K562 (cell line): ENCODE data around the gene HIPK2. TPM values are rescaled to one million over a fixed set of nuclear protein-coding genes. Genes with fewer than 3 reads are reported as not detected.

Experiments
- ATF1 ChIP-seq, 2 experiments: fragments of 450-650 bp in 1 of 2; IDR thresholded peaks; 2 replicates each; pipeline ENCODE4 v1.6.1; 2016; ENCODE audit warnings: missing compliant biosample characterization in 1 of 2, missing genetic modification characterization in 1 of 2
- CBX5 ChIP-seq: IDR thresholded peaks from 2 replicates; pipeline ENCODE4 v1.6.1; 2014; ENCODE audit warnings: low read depth, borderline replicate concordance
- HDAC2 ChIP-seq: fragments of 450-650 bp; IDR thresholded peaks from 2 replicates; pipeline ENCODE4 v1.6.1; 2016; ENCODE audit warnings: mild to moderate bottlenecking
- PCBP1 ChIP-seq: fragments of 200-400 bp; formaldehyde crosslinking; IDR thresholded peaks from 2 replicates; pipeline ENCODE4 v1.6.1; 2018; ENCODE audit warnings: mild to moderate bottlenecking, low read depth, low read length; ENCODE audit not compliant: poor library complexity, severe bottlenecking
- POLR2AphosphoS5 ChIP-seq: IDR thresholded peaks from 2 replicates; pipeline ENCODE4 v1.6.1; 2011; ENCODE audit warnings: mild to moderate bottlenecking, low read depth, low read length, moderate library complexity; ENCODE audit not compliant: control insufficient read depth, insufficient read depth
- RB1 ChIP-seq: fragments of 450-650 bp; IDR thresholded peaks from 2 replicates; pipeline ENCODE4 v1.6.1; 2017; ENCODE audit warnings: low read depth, mild to moderate bottlenecking
- ZBTB40 ChIP-seq, 2 experiments: fragments of 450-650 bp in 1 of 2; sonication (generic) in 1 of 2; formaldehyde crosslinking in 1 of 2; IDR thresholded peaks; 2 replicates each; pipeline versions ENCODE4 v1.7.1 to v1.9.0; 2016 to 2022; ENCODE audit warnings: inconsistent platforms in 1 of 2, mild to moderate bottlenecking in 1 of 2, missing genetic modification reagents in 1 of 2
- ZFPM2 ChIP-seq: fragments of 250-450 bp; sonication (Bioruptor Pico); IDR thresholded peaks from 2 replicates; pipeline ENCODE4 v1.5.1; 2022; ENCODE audit warnings: mild to moderate bottlenecking
- ZHX1 ChIP-seq: fragments of 150-350 bp; conservative IDR thresholded peaks from 2 replicates; pipeline ENCODE4 v1.6.1; 2014; ENCODE audit warnings: low read length
- polyA plus RNA-seq, 8 experiments: library from polyadenylated mRNA; depleted of rRNA in 4 of 8; stranded (reverse) in 5 of 8; unstranded in 3 of 8; fragments of >200 nt; fragmentation: Nextera tagmentation in 2 of 8; fragmentation: Illumina TruSeq in 1 of 8; extraction: Ambion mirVana in 2 of 8; extraction: Trizol in 1 of 8; gene quantifications; 2 replicates each; pipeline versions ENCODE4 v1.2.1 to v1.2.3, GENCODE V29; 2011 to 2014; ENCODE audit warnings: inconsistent platforms in 1 of 8, missing spikeins in 1 of 8
- total RNA-seq, 7 experiments: library from RNA; depleted of rRNA in 6 of 7; stranded (reverse); fragments of >200 nt in 6 of 7; fragmentation: Illumina TruSeq in 2 of 7; extraction: Trizol in 2 of 7; gene quantifications; 2 replicates each; pipeline versions ENCODE4 v1.2.1 to v1.2.3, GENCODE V29; 2011 to 2021; ENCODE audit warnings: low replicate concordance in 1 of 7
- TF ChIP-seq, protein P1 (sequence below): fragments of 250-450 bp; sonication (Bioruptor Pico); IDR thresholded peaks from 2 replicates; pipeline ENCODE4 v1.5.1; 2021; ENCODE audit warnings: mild to moderate bottlenecking
- TF ChIP-seq, protein P2 (sequence below): fragments of 250-450 bp; sonication (Bioruptor Pico); IDR thresholded peaks from 2 replicates; pipeline ENCODE4 v1.9.0; 2021; ENCODE audit warnings: mild to moderate bottlenecking

The HIPK2 gene
- total and polyA plus RNA-seq, 9 of the 15 experiments (the other 6 are each of a cell fraction or from before 2014, with no cell fraction given): 0.69 to 19.8 (median 5.1) TPM

DNA sequence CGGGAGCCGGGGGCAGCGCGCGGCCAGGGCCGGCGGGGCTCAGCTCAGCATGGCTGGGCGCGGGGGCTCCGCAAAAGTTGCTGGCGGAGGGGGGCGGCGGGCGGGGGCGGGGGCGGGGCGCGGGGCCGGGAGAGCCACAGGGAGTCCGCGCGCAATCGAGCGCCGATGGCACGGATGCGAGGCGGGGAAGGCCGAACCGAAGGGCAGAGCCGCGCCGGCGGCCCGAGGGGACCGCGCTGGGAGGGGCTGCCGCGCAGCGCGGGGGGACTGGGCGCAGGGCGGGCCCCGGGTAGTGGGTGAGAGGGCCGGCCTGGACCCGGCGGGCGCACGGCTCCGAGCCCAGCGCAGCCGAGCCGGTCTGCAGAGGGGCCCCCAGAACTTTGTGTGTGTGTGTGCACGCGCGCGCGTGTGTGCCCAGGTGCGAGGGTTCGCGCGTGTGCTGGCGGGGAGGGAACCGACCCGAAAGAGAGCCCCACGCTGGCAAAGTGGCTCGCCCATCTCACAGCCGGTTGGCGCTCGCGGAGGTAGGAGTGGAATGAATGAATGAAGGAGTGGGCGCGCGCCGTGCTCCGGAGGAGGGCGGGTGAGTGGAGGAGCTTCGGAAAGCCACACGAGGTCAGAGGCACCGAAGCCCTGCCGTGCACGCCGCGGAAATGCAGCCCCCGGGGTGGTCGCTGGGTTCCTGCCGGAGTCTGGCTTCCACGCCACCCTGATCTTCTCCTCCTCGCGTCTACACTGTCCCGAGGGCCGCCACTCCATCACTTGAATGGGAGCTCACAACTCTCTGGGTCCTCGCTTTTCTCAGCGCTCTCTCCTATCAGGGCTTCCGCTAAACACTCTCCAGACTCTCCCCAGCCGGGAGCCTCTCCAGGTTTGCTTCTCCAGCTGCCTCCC, at the start of gene HIPK2 (continued):
- TF ChIP-seq ZBTB40 (IDR thresholded peaks at IDR 0.05): no peak
- no peak for TF ChIP-seq ZBTB40 (CRISPR knock-in tag; IDR thresholded peaks at IDR 0.05)
- no peak; the same call in 1 of the 2 replicates for TF ChIP-seq POLR2AphosphoS5
- peak; percentile 43 for TF ChIP-seq PCBP1
- TF ChIP-seq, protein P1, sequence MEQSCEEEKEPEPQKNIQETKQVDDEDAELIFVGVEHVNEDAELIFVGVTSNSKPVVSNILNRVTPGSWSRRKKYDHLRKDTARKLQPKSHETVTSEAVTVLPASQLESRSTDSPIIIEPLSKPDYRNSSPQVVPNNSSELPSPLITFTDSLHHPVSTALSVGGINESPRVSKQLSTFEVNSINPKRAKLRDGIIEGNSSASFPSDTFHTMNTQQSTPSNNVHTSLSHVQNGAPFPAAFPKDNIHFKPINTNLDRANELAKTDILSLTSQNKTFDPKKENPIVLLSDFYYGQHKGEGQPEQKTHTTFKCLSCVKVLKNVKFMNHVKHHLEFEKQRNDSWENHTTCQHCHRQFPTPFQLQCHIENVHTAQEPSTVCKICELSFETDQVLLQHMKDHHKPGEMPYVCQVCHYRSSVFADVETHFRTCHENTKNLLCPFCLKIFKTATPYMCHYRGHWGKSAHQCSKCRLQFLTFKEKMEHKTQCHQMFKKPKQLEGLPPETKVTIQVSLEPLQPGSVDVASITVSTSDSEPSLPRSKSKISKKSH (CRISPR knock-in tag): no peak
- no peak for TF ChIP-seq ZHX1
- TF ChIP-seq ATF1 (CRISPR knock-in tag; IDR thresholded peaks at IDR 0.05): no peak; the same call in 1 of the 2 replicates
- TF ChIP-seq ATF1 (tag; IDR thresholded peaks at IDR 0.05): peak; percentile 41; the same call in 1 of the 2 replicates
- TF ChIP-seq CBX5: no peak
- TF ChIP-seq RB1: peak; percentile 77
- no peak for TF ChIP-seq ZFPM2 (CRISPR knock-in tag)
- TF ChIP-seq, protein P2, sequence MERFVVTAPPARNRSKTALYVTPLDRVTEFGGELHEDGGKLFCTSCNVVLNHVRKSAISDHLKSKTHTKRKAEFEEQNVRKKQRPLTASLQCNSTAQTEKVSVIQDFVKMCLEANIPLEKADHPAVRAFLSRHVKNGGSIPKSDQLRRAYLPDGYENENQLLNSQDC (CRISPR knock-in tag): no peak
- TF ChIP-seq HDAC2: no peak
